ENCODE measurements around the gene TXNDC5.

DNA sequence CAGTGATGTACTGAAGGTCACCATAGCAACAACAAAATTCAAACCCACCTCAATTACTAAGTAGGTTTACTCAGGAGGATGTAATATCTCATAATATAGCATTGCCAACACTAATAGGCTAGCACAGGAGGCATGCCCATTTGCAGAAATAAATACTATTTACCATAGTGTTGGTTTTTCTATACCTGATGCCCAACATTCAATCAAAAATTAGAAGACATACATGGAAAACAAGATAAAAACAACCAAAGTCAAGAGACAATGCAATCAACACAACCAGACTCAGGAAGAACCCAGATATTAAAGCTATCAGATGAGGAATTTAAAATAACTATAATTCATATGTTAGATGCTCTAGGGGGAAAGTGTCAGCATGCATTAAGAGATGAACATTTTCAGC is 14.3 kb upstream of the TXNDC5 start:
- TF ChIP-seq, protein P1, sequence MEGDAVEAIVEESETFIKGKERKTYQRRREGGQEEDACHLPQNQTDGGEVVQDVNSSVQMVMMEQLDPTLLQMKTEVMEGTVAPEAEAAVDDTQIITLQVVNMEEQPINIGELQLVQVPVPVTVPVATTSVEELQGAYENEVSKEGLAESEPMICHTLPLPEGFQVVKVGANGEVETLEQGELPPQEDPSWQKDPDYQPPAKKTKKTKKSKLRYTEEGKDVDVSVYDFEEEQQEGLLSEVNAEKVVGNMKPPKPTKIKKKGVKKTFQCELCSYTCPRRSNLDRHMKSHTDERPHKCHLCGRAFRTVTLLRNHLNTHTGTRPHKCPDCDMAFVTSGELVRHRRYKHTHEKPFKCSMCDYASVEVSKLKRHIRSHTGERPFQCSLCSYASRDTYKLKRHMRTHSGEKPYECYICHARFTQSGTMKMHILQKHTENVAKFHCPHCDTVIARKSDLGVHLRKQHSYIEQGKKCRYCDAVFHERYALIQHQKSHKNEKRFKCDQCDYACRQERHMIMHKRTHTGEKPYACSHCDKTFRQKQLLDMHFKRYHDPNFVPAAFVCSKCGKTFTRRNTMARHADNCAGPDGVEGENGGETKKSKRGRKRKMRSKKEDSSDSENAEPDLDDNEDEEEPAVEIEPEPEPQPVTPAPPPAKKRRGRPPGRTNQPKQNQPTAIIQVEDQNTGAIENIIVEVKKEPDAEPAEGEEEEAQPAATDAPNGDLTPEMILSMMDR (IDR thresholded peaks at IDR 0.05): no peak
- TF ChIP-seq POLR2AphosphoS5 (IDR thresholded peaks at IDR 0.05) (no peak), EP300 (IDR thresholded peaks at IDR 0.05) (no peak)
